ENCODE data around the gene UGT1A7.
"Not testable (repeated sequence)": the region's sequence is repeated elsewhere in the genome, so short reads cannot be mapped to it uniquely, and the experiment has no call there.

Gene UGT1A7

GRCh38 chr2:233700028-233700635 lies 18.4 kb downstream of the UGT1A7 start:
- H3K9ac ChIP-seq (ENCODE audit: low read length): no peak overlapping the region
- no peak overlapping the region for H3K4ac ChIP-seq (ENCODE audit: low read depth, low read length)
- H3K79me2 ChIP-seq (ENCODE audit: control insufficient read depth, insufficient read depth, low read length): no peaks in the 10 kb centered on the region
- no peaks in the 10 kb centered on the region for H3K27me3 ChIP-seq (ENCODE audit: insufficient read depth, low read length, poor library complexity)
- H3K36me3 ChIP-seq (ENCODE audit: control insufficient read depth, insufficient read depth, low read length): no peaks in the 10 kb centered on the region
- H4K5ac ChIP-seq (ENCODE audit: low read length): no peak overlapping the region
- H2BK15ac ChIP-seq (replicated peaks; ENCODE audit: low read depth): no peak overlapping the region
- H3K4me3 ChIP-seq (ENCODE audit: low read length): no peak overlapping the region
- no peak overlapping the region for H2BK5ac ChIP-seq (ENCODE audit: low read length)
- WGBS (ENCODE audit: extremely low coverage, insufficient coverage, low lambda C conversion rate): no CpG with 5 or more reads among the region's 1 CpG
- H3K4me1 ChIP-seq (ENCODE audit: control insufficient read depth, low read depth, low read length): no peaks in the 10 kb centered on the region
- H3K27ac ChIP-seq (ENCODE audit: low read depth, low read length): no peak overlapping the region
- no peak overlapping the region for H3K4me2 ChIP-seq (ENCODE audit: low read length)
- no peak overlapping the region for H2AK5ac ChIP-seq (ENCODE audit: low read length)
- H3K79me1 ChIP-seq (ENCODE audit: low read length): no peaks in the 10 kb centered on the region
- H2BK120ac ChIP-seq (ENCODE audit: low read depth, low read length): peak overlapping the region; percentile 36
- peak overlapping the region; percentile 70 for H3K18ac ChIP-seq (ENCODE audit: low read length)
- H3K56ac ChIP-seq (ENCODE audit: low read length): no peak overlapping the region
- DNase-seq: peak; percentile 51
- H4K8ac ChIP-seq (ENCODE audit: low read depth, low read length): no peak overlapping the region
- H3K23ac ChIP-seq (ENCODE audit: low read length): no peak overlapping the region

GRCh38 chr2:233700842-233701241 lies 19.1 kb downstream of the UGT1A7 start:
- not testable (repeated sequence) for H4K5ac ChIP-seq (ENCODE audit: low read length); H2BK120ac ChIP-seq (ENCODE audit: low read depth, low read length); H3K4me2 ChIP-seq (ENCODE audit: low read length); H2BK5ac ChIP-seq (ENCODE audit: low read length); H3K4ac ChIP-seq (ENCODE audit: low read depth, low read length); H3K27me3 ChIP-seq (ENCODE audit: insufficient read depth, low read length, poor library complexity); H3K9ac ChIP-seq (ENCODE audit: low read length); H4K8ac ChIP-seq (ENCODE audit: low read depth, low read length); H2AK5ac ChIP-seq (ENCODE audit: low read length); H2BK15ac ChIP-seq (replicated peaks; ENCODE audit: low read depth); H3K23ac ChIP-seq (ENCODE audit: low read length); H3K27ac ChIP-seq (ENCODE audit: low read depth, low read length); H3K4me1 ChIP-seq (ENCODE audit: control insufficient read depth, low read depth, low read length); H3K79me1 ChIP-seq (ENCODE audit: low read length); H3K4me3 ChIP-seq (ENCODE audit: low read length); H3K18ac ChIP-seq (ENCODE audit: low read length); H3K56ac ChIP-seq (ENCODE audit: low read length); DNase-seq; H3K79me2 ChIP-seq (ENCODE audit: control insufficient read depth, insufficient read depth, low read length); H3K36me3 ChIP-seq (ENCODE audit: control insufficient read depth, insufficient read depth, low read length)
- no CpG with 5 or more reads among the region's 5 CpGs for WGBS (ENCODE audit: extremely low coverage, insufficient coverage, low lambda C conversion rate)

GRCh38 chr2:233702238-233702637 lies 20.5 kb downstream of the UGT1A7 start:
- H3K4me3 ChIP-seq (ENCODE audit: low read length): no peak overlapping the region

GRCh38 chr2:233705911-233706506 lies 24.3 kb downstream of the UGT1A7 start:
- no peak overlapping the region for H3K18ac ChIP-seq (ENCODE audit: low read length)
- no peak overlapping the region for H2BK15ac ChIP-seq (replicated peaks; ENCODE audit: low read depth)
- H3K23ac ChIP-seq (ENCODE audit: low read length): no peak overlapping the region
- H3K79me1 ChIP-seq (ENCODE audit: low read length): no peaks in the 10 kb centered on the region
- H3K4me1 ChIP-seq (ENCODE audit: control insufficient read depth, low read depth, low read length): no peaks in the 10 kb centered on the region
- no peaks in the 10 kb centered on the region for H3K79me2 ChIP-seq (ENCODE audit: control insufficient read depth, insufficient read depth, low read length)
- H3K27ac ChIP-seq (ENCODE audit: low read depth, low read length): no peak overlapping the region
- H3K4me2 ChIP-seq (ENCODE audit: low read length): no peak overlapping the region
- H3K36me3 ChIP-seq (ENCODE audit: control insufficient read depth, insufficient read depth, low read length): no peaks in the 10 kb centered on the region
- no CpG with 5 or more reads among the region's 4 CpGs for WGBS (ENCODE audit: extremely low coverage, insufficient coverage, low lambda C conversion rate)
- no peak overlapping the region for H4K5ac ChIP-seq (ENCODE audit: low read length)
- H3K27me3 ChIP-seq (ENCODE audit: insufficient read depth, low read length, poor library complexity): no peaks in the 10 kb centered on the region
- no peak for DNase-seq
- no peak overlapping the region for H3K4ac ChIP-seq (ENCODE audit: low read depth, low read length)
- no peak overlapping the region for H2BK5ac ChIP-seq (ENCODE audit: low read length)
- no peak overlapping the region for H3K56ac ChIP-seq (ENCODE audit: low read length)
- no peak overlapping the region for H3K4me3 ChIP-seq (ENCODE audit: low read length)
- H4K8ac ChIP-seq (ENCODE audit: low read depth, low read length): no peak overlapping the region
- H2BK120ac ChIP-seq (ENCODE audit: low read depth, low read length): no peak overlapping the region
- H3K9ac ChIP-seq (ENCODE audit: low read length): no peak overlapping the region
- no peak overlapping the region for H2AK5ac ChIP-seq (ENCODE audit: low read length)

More at GRCh38 chr2:233702238-233702637, 20.5 kb downstream of the UGT1A7 start:
- no peak overlapping the region for H2AK5ac ChIP-seq (ENCODE audit: low read length)
- DNase-seq: peak; percentile 12
- H3K27me3 ChIP-seq (ENCODE audit: insufficient read depth, low read length, poor library complexity): no peaks in the 10 kb centered on the region
- H3K79me1 ChIP-seq (ENCODE audit: low read length): no peaks in the 10 kb centered on the region
- H4K5ac ChIP-seq (ENCODE audit: low read length): no peak overlapping the region
- no peak overlapping the region for H3K56ac ChIP-seq (ENCODE audit: low read length)
- H3K79me2 ChIP-seq (ENCODE audit: control insufficient read depth, insufficient read depth, low read length): no peaks in the 10 kb centered on the region
- no peaks in the 10 kb centered on the region for H3K4me1 ChIP-seq (ENCODE audit: control insufficient read depth, low read depth, low read length)
- no peak overlapping the region for H2BK5ac ChIP-seq (ENCODE audit: low read length)
- H3K9ac ChIP-seq (ENCODE audit: low read length): no peak overlapping the region
- WGBS (ENCODE audit: extremely low coverage, insufficient coverage, low lambda C conversion rate): no CpG with 5 or more reads among the region's 3 CpGs
- H3K36me3 ChIP-seq (ENCODE audit: control insufficient read depth, insufficient read depth, low read length): no peaks in the 10 kb centered on the region
- H3K27ac ChIP-seq (ENCODE audit: low read depth, low read length): no peak overlapping the region
- H3K4me2 ChIP-seq (ENCODE audit: low read length): no peak overlapping the region
- H3K4ac ChIP-seq (ENCODE audit: low read depth, low read length): no peak overlapping the region
- H4K8ac ChIP-seq (ENCODE audit: low read depth, low read length): no peak overlapping the region
- H2BK15ac ChIP-seq (replicated peaks; ENCODE audit: low read depth): no peak overlapping the region
- H2BK120ac ChIP-seq (ENCODE audit: low read depth, low read length): no peak overlapping the region
- H3K23ac ChIP-seq (ENCODE audit: low read length): no peak overlapping the region
- no peak overlapping the region for H3K18ac ChIP-seq (ENCODE audit: low read length)

GRCh38 chr2:233706720-233707119 lies 25.0 kb downstream of the UGT1A7 start:
- H3K27ac ChIP-seq (ENCODE audit: low read depth, low read length): no peak overlapping the region
- no CpG with 5 or more reads among the region's 1 CpG for WGBS (ENCODE audit: extremely low coverage, insufficient coverage, low lambda C conversion rate)

More at GRCh38 chr2:233706720-233707119, 25.0 kb downstream of the UGT1A7 start:
- Histone ChIP-seq H3K18ac (ENCODE audit: low read length) (no peak overlapping the region), H3K4me3 (ENCODE audit: low read length) (no peak overlapping the region), H3K4me1 (ENCODE audit: control insufficient read depth, low read depth, low read length) (no peaks in the 10 kb centered on the region), H2BK15ac (replicated peaks; ENCODE audit: low read depth) (no peak overlapping the region), H3K4ac (ENCODE audit: low read depth, low read length) (no peak overlapping the region), H3K36me3 (ENCODE audit: control insufficient read depth, insufficient read depth, low read length) (no peaks in the 10 kb centered on the region), H3K9ac (ENCODE audit: low read length) (no peak overlapping the region), H4K8ac (ENCODE audit: low read depth, low read length) (no peak overlapping the region), H3K4me2 (ENCODE audit: low read length) (no peak overlapping the region), H3K79me2 (ENCODE audit: control insufficient read depth, insufficient read depth, low read length) (no peaks in the 10 kb centered on the region), H2BK5ac (ENCODE audit: low read length) (no peak overlapping the region), H4K5ac (ENCODE audit: low read length) (no peak overlapping the region), H3K79me1 (ENCODE audit: low read length) (no peaks in the 10 kb centered on the region), H3K23ac (ENCODE audit: low read length) (no peak overlapping the region), H3K27me3 (ENCODE audit: insufficient read depth, low read length, poor library complexity) (no peaks in the 10 kb centered on the region), H2AK5ac (ENCODE audit: low read length) (no peak overlapping the region), H3K56ac (ENCODE audit: low read length) (no peak overlapping the region), H2BK120ac (ENCODE audit: low read depth, low read length) (no peak overlapping the region)
- no peak for DNase-seq

Data from mesendoderm (in vitro differentiated cells).